ENCODE measurements around the gene IL10RA.

The IL10RA gene

DNA sequence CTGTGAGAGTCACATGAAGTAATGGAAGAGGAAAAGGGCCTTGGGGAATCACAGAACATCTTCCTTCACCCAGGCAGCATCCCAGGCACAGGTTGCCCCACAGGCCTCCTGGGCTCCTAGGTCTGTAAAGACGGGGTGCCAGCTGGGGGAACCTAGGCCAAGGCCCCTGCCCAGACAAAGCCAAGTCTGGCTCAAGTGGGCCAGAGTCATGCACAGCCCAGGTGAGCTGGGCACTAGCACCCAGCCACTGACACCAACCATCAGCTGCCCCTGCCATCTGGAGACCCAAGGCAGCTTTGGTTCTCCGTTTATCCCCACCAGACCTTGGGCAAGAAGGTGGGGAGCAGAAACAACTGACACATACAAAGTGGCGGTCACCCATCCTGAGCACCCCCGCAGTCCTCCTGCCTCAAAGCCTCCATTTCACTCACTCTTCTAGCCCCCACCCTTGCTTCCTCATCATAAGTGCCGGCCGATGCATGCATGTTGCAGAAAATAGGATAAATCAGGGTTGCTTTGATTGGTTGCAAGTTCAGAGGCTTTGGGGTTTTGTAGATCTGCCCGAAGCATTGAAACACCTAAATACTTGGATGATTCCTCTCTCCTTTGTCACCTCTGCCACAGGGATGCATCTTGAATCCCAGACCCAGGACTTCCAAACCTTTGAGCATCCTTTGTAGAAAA lies 64.2 kb downstream of the IL10RA start:
- Histone ChIP-seq H3K4me2 (ENCODE audit: low read length) (no peak overlapping the region), H3K4me3 (ENCODE audit: low read depth, low read length, poor library complexity, severe bottlenecking) (no peak overlapping the region), H3K9me2 (ENCODE audit: low read depth, low read length) (no peaks in the 10 kb centered on the region), H3K9me3 (ENCODE audit: low read length) (no peaks in the 10 kb centered on the region), H3K4me1 (ENCODE audit: insufficient read depth, low read length, severe bottlenecking) (no peaks in the 10 kb centered on the region), H3K27me3 (ENCODE audit: insufficient read depth, low read length) (no peaks in the 10 kb centered on the region), H3K36me3 (ENCODE audit: insufficient read depth, low read length) (no peaks in the 10 kb centered on the region), H3K9ac (ENCODE audit: low read length) (no peak overlapping the region), H3K27ac (ENCODE audit: low read depth, low read length, poor library complexity, severe bottlenecking) (no peak overlapping the region), H4K20me1 (ENCODE audit: insufficient read depth, low read length) (no peaks in the 10 kb centered on the region), H3F3A (ENCODE audit: insufficient read depth, low read length) (no peaks in the 10 kb centered on the region), H2AFZ (ENCODE audit: low read length) (no peak overlapping the region), H3K79me2 (ENCODE audit: insufficient read depth, low read length) (no peaks in the 10 kb centered on the region)
- TF ChIP-seq, protein P1, sequence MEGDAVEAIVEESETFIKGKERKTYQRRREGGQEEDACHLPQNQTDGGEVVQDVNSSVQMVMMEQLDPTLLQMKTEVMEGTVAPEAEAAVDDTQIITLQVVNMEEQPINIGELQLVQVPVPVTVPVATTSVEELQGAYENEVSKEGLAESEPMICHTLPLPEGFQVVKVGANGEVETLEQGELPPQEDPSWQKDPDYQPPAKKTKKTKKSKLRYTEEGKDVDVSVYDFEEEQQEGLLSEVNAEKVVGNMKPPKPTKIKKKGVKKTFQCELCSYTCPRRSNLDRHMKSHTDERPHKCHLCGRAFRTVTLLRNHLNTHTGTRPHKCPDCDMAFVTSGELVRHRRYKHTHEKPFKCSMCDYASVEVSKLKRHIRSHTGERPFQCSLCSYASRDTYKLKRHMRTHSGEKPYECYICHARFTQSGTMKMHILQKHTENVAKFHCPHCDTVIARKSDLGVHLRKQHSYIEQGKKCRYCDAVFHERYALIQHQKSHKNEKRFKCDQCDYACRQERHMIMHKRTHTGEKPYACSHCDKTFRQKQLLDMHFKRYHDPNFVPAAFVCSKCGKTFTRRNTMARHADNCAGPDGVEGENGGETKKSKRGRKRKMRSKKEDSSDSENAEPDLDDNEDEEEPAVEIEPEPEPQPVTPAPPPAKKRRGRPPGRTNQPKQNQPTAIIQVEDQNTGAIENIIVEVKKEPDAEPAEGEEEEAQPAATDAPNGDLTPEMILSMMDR (IDR thresholded peaks at IDR 0.05; ENCODE audit: low read length): no peak
- no peak for TF ChIP-seq EZH2 (IDR thresholded peaks at IDR 0.05; ENCODE audit: borderline replicate concordance, low read length)
